ENCODE results near the gene PRG3. TPM values are rescaled to one million over a fixed set of nuclear protein-coding genes. Genes with fewer than 3 reads are reported as not detected.

The PRG3 gene
- polyA plus RNA-seq, 3 donors, result not detected

GRCh38 chr11:57370251-57370650 is 10.7 kb downstream of the PRG3 start:
- Histone ChIP-seq H3K36me3 (replicated peaks in 1 of 2; ENCODE audit: control insufficient read depth in 1 of 2, insufficient read depth in 2 of 2, low read length in 2 of 2) (no peaks in the 10 kb centered on the region), H3K4me3 (replicated peaks in 1 of 3; ENCODE audit: low read depth in 2 of 3, low read length in 3 of 3) (no peak overlapping the region), H2AFZ (ENCODE audit: insufficient read depth, low read depth, low read length, poor library complexity, severe bottlenecking) (no peak overlapping the region), H3K79me2 (ENCODE audit: insufficient read depth, low read length) (no peaks in the 10 kb centered on the region), H3K27ac (ENCODE audit: low read depth in 1 of 2, low read length in 2 of 2) (no peak overlapping the region), H3K9ac (ENCODE audit: insufficient read depth, low read length, poor library complexity, severe bottlenecking) (no peak overlapping the region), H4K20me1 (ENCODE audit: insufficient read depth, low read length) (no peaks in the 10 kb centered on the region), H3K27me3 (ENCODE audit: control insufficient read depth in 2 of 2, insufficient read depth in 2 of 2, low read length in 2 of 2) (no peaks in the 10 kb centered on the region), H3K4me1 (ENCODE audit: control insufficient read depth in 1 of 2, insufficient read depth in 2 of 2, low read length in 2 of 2) (peaks cover 7 to 8% of the 10 kb centered on the region in 2 donors), H3K9me3 (replicated peaks in 1 of 2; ENCODE audit: control insufficient read depth in 1 of 2, insufficient read depth in 1 of 2, low read length in 2 of 2) (no peaks in the 10 kb centered on the region), H3K4me2 (replicated peaks; ENCODE audit: extremely low read depth, low read length, poor library complexity, severe bottlenecking) (no peak overlapping the region)
- TF ChIP-seq CTCF (IDR thresholded peaks at IDR 0.05), result no peak
- H3K36me3 Mint-ChIP-seq, result no peaks in the 10 kb centered on the region
- H3K4me1 Mint-ChIP-seq, result peaks cover 8% of the 10 kb centered on the region
- no peak overlapping the region for H3K4me3 Mint-ChIP-seq
- 100% methylated on average over 4 of the region's 7 CpGs for WGBS (ENCODE audit: insufficient coverage)
- H3K27ac Mint-ChIP-seq, result no peak overlapping the region
- peaks cover 2 to 5% (median 3%) of the 10 kb centered on the region in 3 donors for H3K27me3 Mint-ChIP-seq (ENCODE audit: low read depth in 3 of 3)
- intact Hi-C loops (cut with micrococcal nuclease), result no loop called here
- H3K9me3 Mint-ChIP-seq, result peaks cover 0 to 5% (median 0%) of the 10 kb centered on the region in 7 donors
- no peak for DNase-seq

DNA sequence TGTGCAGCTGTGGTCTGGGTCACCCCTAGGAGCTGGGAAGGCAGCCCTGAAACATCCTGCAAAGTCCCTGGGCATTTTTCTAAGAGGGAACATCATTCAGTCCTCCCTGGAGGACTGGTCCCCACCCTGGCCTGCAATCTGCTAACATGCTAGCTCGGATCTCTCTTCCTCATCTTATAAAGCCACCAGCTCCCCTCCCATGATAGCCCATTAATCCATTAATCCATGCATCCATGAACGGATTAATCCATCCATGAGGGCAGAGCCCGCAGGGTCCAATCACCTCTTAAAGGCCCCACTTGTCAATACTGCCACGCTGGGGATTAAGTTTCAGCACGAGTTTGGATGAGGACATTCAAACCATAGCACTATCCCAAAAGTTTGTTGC is 12.1 kb downstream of the PRG3 start:
- Histone ChIP-seq H4K20me1 (ENCODE audit: insufficient read depth, low read length) (no peaks in the 10 kb centered on the region), H2AFZ (ENCODE audit: insufficient read depth, low read depth, low read length, poor library complexity, severe bottlenecking) (no peak overlapping the region), H3K4me3 (replicated peaks in 1 of 3; ENCODE audit: low read depth in 2 of 3, low read length in 3 of 3) (no peak overlapping the region), H3K27me3 (ENCODE audit: control insufficient read depth in 2 of 2, insufficient read depth in 2 of 2, low read length in 2 of 2) (no peaks in the 10 kb centered on the region), H3K36me3 (replicated peaks in 1 of 2; ENCODE audit: control insufficient read depth in 1 of 2, insufficient read depth in 2 of 2, low read length in 2 of 2) (no peaks in the 10 kb centered on the region), H3K9me3 (replicated peaks in 1 of 2; ENCODE audit: control insufficient read depth in 1 of 2, insufficient read depth in 1 of 2, low read length in 2 of 2) (no peaks in the 10 kb centered on the region), H3K27ac (ENCODE audit: low read depth in 1 of 2, low read length in 2 of 2) (no peak overlapping the region), H3K4me1 (ENCODE audit: control insufficient read depth in 1 of 2, insufficient read depth in 2 of 2, low read length in 2 of 2) (peaks cover 7 to 8% of the 10 kb centered on the region in 2 donors), H3K9ac (ENCODE audit: insufficient read depth, low read length, poor library complexity, severe bottlenecking) (no peak overlapping the region), H3K79me2 (ENCODE audit: insufficient read depth, low read length) (no peaks in the 10 kb centered on the region), H3K4me2 (replicated peaks; ENCODE audit: extremely low read depth, low read length, poor library complexity, severe bottlenecking) (no peak overlapping the region)
- no peak overlapping the region for H3K27ac Mint-ChIP-seq
- no peak for TF ChIP-seq CTCF (IDR thresholded peaks at IDR 0.05)
- H3K4me3 Mint-ChIP-seq, result no peak overlapping the region
- 81% methylated on average over 5 of the region's 5 CpGs for WGBS (ENCODE audit: insufficient coverage)
- H3K27me3 Mint-ChIP-seq (ENCODE audit: low read depth in 3 of 3), result peaks cover 2 to 5% (median 3%) of the 10 kb centered on the region in 3 donors
- H3K36me3 Mint-ChIP-seq, result no peaks in the 10 kb centered on the region
- peaks cover 0 to 6% (median 0%) of the 10 kb centered on the region in 7 donors for H3K9me3 Mint-ChIP-seq
- peaks cover 8% of the 10 kb centered on the region for H3K4me1 Mint-ChIP-seq
- DNase-seq, result no peak
- intact Hi-C loops (cut with micrococcal nuclease), result no loop called here

Data from CD14-positive monocyte (primary cell).